Prostate gland (tissue), 2 donors: ENCODE measurements around the gene USP24. TPM values are rescaled to one million over a fixed set of nuclear protein-coding genes. Genes with fewer than 3 reads are reported as not detected.

ENCODE experiments used
- DNase-seq: peaks from one replicate; pipeline ENCODE4 v3.0.0-alpha.2; 2019; ENCODE audit warnings: low spot score
- H3K27ac ChIP-seq, 2 donors: fragments of 200-600 bp; sonication (generic); 2 replicates each; pipeline ENCODE4 v1.5.1; 2017 to 2019
- H3K27me3 ChIP-seq: fragments of 200-600 bp; sonication (generic); replicated peaks from 2 replicates; pipeline ENCODE4 v1.5.1; 2019; ENCODE audit not compliant: insufficient read depth
- H3K36me3 ChIP-seq, 2 donors: fragments of 200-600 bp; sonication (generic); 1 replicate in 1 of 2; 2 replicates in 1 of 2; pipeline versions ENCODE4 v1.5.1 to v1.8.1; 2017 to 2019
- H3K4me1 ChIP-seq: fragments of 200-600 bp; sonication (generic); replicated peaks from 2 replicates; pipeline ENCODE4 v1.5.1; 2019
- H3K4me3 ChIP-seq, 2 donors: fragments of 200-600 bp; sonication (generic); 2 replicates each; pipeline ENCODE4 v1.5.1; 2017 to 2019
- H3K9me3 ChIP-seq: fragments of 200-600 bp; sonication (generic); 2 replicates; pipeline ENCODE4 v1.5.1; 2017
- POLR2A ChIP-seq: fragments of 450-650 bp; IDR thresholded peaks from one replicate; pipeline ENCODE4 v1.6.1; 2016; ENCODE audit warnings: antibody characterized with exemption, mild to moderate bottlenecking
- POLR2AphosphoS5 ChIP-seq: sonication (generic); formaldehyde crosslinking; IDR thresholded peaks from one replicate; pipeline ENCODE4 v1.6.1; 2017; ENCODE audit warnings: antibody characterized with exemption
- WGBS: methylation state at CpG from one replicate; pipeline ENCODE4 v1.1.5; 2018; 5-methylcytosine and 5-hydroxymethylcytosine counted together
- intact Hi-C: fragments of 100-400 bp; cut with DNase I; formaldehyde crosslinking; loops from one replicate; pipeline ENCODE4 v1.14.2; 2022
- total RNA-seq, 2 donors: library from RNA; depleted of rRNA; stranded (reverse); fragments of >200 nt; gene quantifications; one replicate each; pipeline ENCODE4 v1.1.0, GENCODE V29; 2016
- TF ChIP-seq, protein P1 (sequence below), 4 experiments: fragments of 200-600 bp in 2 of 4; fragments of 450-650 bp in 2 of 4; sonication (generic) in 2 of 4; IDR thresholded peaks; 1 replicate in 3 of 4; 2 replicates in 1 of 4; pipeline ENCODE4 v1.5.1; 2016 to 2019; ENCODE audit warnings: antibody characterized with exemption in 4 of 4, mild to moderate bottlenecking in 2 of 4, moderate library complexity in 2 of 4

USP24 gene
- total RNA-seq, 2 donors from 2014 or later: 29.7 to 44.6 TPM

DNA sequence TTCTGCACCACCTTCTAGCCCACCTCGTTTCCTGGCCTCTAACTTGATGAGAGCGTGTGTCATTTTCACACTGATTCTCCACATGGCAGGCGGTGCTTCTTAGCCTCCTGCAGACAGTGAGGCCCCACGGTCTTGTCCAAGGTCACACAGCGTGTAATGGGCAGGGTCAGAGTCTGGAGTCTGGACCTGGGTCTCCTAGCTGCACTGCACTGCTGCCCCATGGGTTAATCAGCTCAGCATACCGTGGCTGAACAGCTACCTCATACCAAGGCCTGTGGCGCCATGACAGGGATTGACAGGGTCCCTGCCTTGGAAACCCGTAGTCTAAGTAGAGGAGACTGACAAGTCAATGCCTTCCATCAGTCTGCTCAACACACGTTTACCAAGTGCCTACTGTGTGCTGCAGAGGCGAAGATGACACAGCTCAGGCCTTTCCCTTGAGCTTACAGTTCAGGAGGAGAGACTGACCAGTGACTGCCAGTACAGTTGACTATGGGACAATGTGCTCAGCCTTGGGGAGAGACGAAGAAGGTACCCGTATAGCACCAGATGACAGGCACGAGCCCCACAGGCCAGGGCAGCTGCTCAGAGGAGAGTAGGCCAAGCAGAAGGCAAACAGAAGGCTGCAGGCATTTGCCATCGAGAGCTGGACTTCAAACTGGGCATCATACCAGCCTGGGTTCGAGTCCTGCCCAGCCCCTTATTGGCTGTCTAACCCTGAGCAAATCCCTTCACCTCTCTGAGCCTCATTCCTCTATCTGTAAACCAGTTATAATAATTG, 170.4 kb downstream of the USP24 start:
- TF ChIP-seq POLR2A (no peak), POLR2AphosphoS5 (no peak)
- TF ChIP-seq, protein P1, sequence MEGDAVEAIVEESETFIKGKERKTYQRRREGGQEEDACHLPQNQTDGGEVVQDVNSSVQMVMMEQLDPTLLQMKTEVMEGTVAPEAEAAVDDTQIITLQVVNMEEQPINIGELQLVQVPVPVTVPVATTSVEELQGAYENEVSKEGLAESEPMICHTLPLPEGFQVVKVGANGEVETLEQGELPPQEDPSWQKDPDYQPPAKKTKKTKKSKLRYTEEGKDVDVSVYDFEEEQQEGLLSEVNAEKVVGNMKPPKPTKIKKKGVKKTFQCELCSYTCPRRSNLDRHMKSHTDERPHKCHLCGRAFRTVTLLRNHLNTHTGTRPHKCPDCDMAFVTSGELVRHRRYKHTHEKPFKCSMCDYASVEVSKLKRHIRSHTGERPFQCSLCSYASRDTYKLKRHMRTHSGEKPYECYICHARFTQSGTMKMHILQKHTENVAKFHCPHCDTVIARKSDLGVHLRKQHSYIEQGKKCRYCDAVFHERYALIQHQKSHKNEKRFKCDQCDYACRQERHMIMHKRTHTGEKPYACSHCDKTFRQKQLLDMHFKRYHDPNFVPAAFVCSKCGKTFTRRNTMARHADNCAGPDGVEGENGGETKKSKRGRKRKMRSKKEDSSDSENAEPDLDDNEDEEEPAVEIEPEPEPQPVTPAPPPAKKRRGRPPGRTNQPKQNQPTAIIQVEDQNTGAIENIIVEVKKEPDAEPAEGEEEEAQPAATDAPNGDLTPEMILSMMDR (IDR thresholded peaks at IDR 0.05): no peak
- 86% methylated on average over 14 of the region's 15 CpGs for WGBS

DNA sequence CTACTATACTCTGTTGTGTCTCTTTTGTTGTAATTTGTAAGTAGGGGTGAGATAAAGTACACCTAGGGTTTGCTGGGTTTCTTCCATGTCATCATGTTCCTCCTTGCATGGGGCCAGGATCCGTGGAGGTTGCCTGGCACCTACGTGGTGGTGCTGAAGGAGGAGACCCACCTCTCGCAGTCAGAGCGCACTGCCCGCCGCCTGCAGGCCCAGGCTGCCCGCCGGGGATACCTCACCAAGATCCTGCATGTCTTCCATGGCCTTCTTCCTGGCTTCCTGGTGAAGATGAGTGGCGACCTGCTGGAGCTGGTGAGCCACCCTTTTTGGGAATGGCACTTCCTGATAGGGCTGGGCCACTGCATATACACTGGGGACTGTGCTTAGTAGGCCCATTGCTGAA, 171.4 kb downstream of the USP24 start:
- no peaks in the 10 kb centered on the region for H3K4me1 ChIP-seq
- peaks cover 8% of the 10 kb centered on the region for H3K27me3 ChIP-seq
- no peak overlapping the region for H3K27ac ChIP-seq
- H3K36me3 ChIP-seq: no peaks in the 10 kb centered on the region
- no peak overlapping the region for H3K4me3 ChIP-seq
- TF ChIP-seq POLR2A: no peak
- TF ChIP-seq POLR2AphosphoS5: no peak
- TF ChIP-seq, protein P1 (IDR thresholded peaks at IDR 0.05): no peak
- DNase-seq: no peak
- WGBS: 94% methylated on average over 9 of the region's 9 CpGs
- H3K9me3 ChIP-seq: no peaks in the 10 kb centered on the region
- intact Hi-C loops: no loop called here

More for the DNA sequence above, 170.4 kb downstream of the USP24 start:
- H3K4me1 ChIP-seq: no peaks in the 10 kb centered on the region
- no peak overlapping the region for H3K4me3 ChIP-seq
- H3K27ac ChIP-seq: no peak overlapping the region
- no peak for DNase-seq
- intact Hi-C loops: no loop called here
- no peaks in the 10 kb centered on the region for H3K9me3 ChIP-seq
- peaks cover 6% of the 10 kb centered on the region for H3K27me3 ChIP-seq
- H3K36me3 ChIP-seq: no peaks in the 10 kb centered on the region

DNA sequence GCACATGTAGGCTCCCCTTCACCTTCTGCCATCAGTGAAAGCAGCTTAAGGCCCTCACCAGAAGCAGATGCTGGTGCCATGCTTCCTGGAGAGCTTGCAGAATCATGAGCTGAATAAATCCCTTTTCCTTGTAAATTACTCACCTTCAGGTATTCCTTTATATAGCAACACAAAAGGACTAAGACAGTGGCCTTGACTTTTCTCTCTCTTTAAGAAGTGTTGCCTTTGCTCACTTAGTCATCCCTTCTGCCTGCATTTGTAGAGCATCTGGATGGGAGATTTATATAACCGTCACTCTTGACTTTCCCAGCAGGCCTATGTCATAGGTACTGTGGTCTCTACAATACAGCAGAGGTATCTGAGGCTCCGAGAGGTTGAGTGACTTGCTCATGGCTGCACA, 172.2 kb downstream of the USP24 start:
- no peaks in the 10 kb centered on the region for H3K36me3 ChIP-seq
- TF ChIP-seq, protein P1 (IDR thresholded peaks at IDR 0.05): no peak
- no peak for TF ChIP-seq POLR2A
- TF ChIP-seq POLR2AphosphoS5: no peak
- intact Hi-C loops: no loop called here
- no peak overlapping the region for H3K27ac ChIP-seq
- 100% methylated on average over 2 of the region's 2 CpGs for WGBS
- peaks cover 11% of the 10 kb centered on the region for H3K27me3 ChIP-seq
- H3K9me3 ChIP-seq: no peaks in the 10 kb centered on the region
- no peak overlapping the region for H3K4me3 ChIP-seq
- no peak for DNase-seq
- H3K4me1 ChIP-seq: no peaks in the 10 kb centered on the region

DNA sequence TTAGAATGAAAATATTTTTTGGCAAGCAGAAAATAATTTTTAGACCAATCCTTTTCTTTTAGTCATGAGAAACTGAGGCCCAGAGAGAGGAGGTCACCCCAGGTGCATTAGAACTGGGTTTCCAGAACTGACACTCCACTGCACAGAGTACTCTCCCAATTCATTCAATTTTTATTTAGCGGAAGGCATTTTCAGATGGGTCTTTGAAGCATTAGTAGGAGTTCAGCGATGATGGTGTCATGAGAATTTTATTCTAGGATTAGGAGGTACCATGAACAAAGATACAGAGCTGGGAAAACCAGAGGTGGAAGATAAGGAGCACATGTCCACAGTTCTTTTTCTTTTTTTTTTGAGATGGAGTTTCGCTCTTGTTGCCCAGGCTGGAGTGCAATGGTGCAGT, 173.6 kb downstream of the USP24 start:
- no peak overlapping the region for H3K4me3 ChIP-seq
- H3K9me3 ChIP-seq: no peaks in the 10 kb centered on the region
- intact Hi-C loops: no loop called here
- H3K36me3 ChIP-seq: no peaks in the 10 kb centered on the region
- no peaks in the 10 kb centered on the region for H3K4me1 ChIP-seq
- no peak overlapping the region for H3K27ac ChIP-seq
- peaks cover 11% of the 10 kb centered on the region for H3K27me3 ChIP-seq
- 80% methylated on average over 3 of the region's 3 CpGs for WGBS
- TF ChIP-seq POLR2A: no peak
- no peak for TF ChIP-seq POLR2AphosphoS5
- TF ChIP-seq, protein P1 (IDR thresholded peaks at IDR 0.05): no peak
- DNase-seq: no peak

DNA sequence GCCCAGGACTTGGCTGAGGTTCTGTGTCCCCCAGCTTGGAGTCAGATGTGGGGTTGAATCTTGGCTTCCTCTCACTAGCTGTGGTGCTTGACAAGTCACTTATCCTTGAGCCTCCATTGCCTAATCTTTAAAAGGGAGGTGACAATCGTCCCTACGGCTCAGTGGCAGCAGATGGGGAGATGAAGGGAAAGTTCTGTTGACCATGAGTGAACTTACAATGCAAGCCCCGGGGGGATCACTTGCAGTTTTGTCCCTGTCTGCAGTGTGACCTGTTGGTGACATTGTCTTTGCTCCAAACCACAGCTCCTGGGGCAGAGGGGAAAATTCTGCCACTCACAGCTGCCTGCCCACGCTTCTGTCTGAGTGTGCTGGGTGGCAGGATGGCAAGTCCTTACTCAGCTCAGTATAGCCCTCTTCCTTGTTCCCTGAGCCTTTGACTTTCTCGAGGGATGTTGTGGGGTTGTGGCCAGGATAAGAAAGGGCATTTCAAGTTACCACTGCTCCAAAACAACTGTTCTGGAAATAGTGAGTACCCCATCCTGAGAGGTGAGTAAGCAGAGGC, 174.2 kb downstream of the USP24 start:
- no peaks in the 10 kb centered on the region for H3K9me3 ChIP-seq
- H3K36me3 ChIP-seq: no peaks in the 10 kb centered on the region
- H3K4me1 ChIP-seq: no peaks in the 10 kb centered on the region
- H3K4me3 ChIP-seq: no peak overlapping the region
- WGBS: 73% methylated on average over 4 of the region's 5 CpGs
- H3K27ac ChIP-seq: no peak overlapping the region
- intact Hi-C loops: no loop called here
- DNase-seq: no peak
- TF ChIP-seq, protein P1 (IDR thresholded peaks at IDR 0.05): no peak
- no peak for TF ChIP-seq POLR2AphosphoS5
- TF ChIP-seq POLR2A: no peak
- peaks cover 11% of the 10 kb centered on the region for H3K27me3 ChIP-seq
